SU-DHL-6 (cell line): ENCODE data around the gene CRTAC1.

Source experiments
- CTCF ChIP-seq: fragments of 200-600 bp; sonication (generic); IDR thresholded peaks from one replicate; pipeline ENCODE4 v1.5.1; 2017; ENCODE audit warnings: antibody characterized with exemption, mild to moderate bottlenecking, low read length, moderate library complexity; ENCODE audit not compliant: insufficient read depth, poor library complexity, severe bottlenecking
- EZH2phosphoT487 ChIP-seq: fragments of 200-600 bp; sonication (generic), shearing (Covaris generic); conservative IDR thresholded peaks from 2 replicates; pipeline ENCODE4 v1.6.1; 2018; ENCODE audit warnings: mild to moderate bottlenecking, antibody characterized with exemption, low read length, moderate library complexity, mixed read lengths

DNA sequence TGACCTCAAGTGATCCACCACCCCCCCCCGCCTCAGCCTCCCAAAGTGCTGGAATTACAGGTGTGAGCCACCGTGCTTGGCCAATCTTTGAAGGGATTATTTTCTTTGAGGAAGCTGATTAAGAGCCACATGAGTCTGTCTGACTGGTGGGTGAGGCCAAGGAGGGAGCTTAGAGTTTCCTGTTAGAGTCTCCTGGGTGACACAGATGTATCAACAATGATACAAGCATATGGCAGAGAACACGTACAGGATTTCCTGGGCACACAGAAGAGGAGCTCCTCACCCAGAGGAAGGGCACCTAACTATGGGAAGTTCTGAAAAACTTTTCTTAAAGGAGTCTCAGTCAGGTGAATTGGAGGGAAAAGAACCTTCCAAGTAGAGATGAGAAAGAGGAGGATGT is 111.4 kb downstream of the CRTAC1 start:
- no peak for TF ChIP-seq CTCF
- no peak for TF ChIP-seq EZH2phosphoT487
